Liver (tissue), 9 donors: ENCODE measurements around the gene WNT2. TPM values are rescaled to one million over a fixed set of nuclear protein-coding genes. Genes with fewer than 3 reads are reported as not detected.

Source experiments
- DNase-seq: peaks from one replicate; pipeline ENCODE4 v3.0.0-alpha.2; 2017; ENCODE audit warnings: low spot score
- H3K27ac ChIP-seq, 2 donors: one replicate each; pipeline ENCODE4 v1.7.0; 2013; ENCODE audit warnings: inconsistent platforms in 2 of 2, low read length in 2 of 2, control low read depth in 1 of 2, low read depth in 1 of 2, mild to moderate bottlenecking in 1 of 2
- H3K27me3 ChIP-seq, 4 donors: one replicate each; pipeline versions ENCODE4 v1.6.1 to v1.7.0; 2013; ENCODE audit warnings: low read length in 3 of 4, inconsistent platforms in 1 of 4, mild to moderate bottlenecking in 1 of 4, moderate library complexity in 1 of 4; ENCODE audit not compliant: control insufficient read depth in 4 of 4, insufficient read depth in 4 of 4
- H3K36me3 ChIP-seq, 4 donors: one replicate each; pipeline versions ENCODE4 v1.6.1 to v1.7.0; 2013; ENCODE audit warnings: low read length in 3 of 4, mild to moderate bottlenecking in 3 of 4, low read depth in 1 of 4, moderate library complexity in 1 of 4; ENCODE audit not compliant: control insufficient read depth in 4 of 4, insufficient read depth in 3 of 4
- H3K4me1 ChIP-seq, 4 donors: one replicate each; pipeline versions ENCODE4 v1.6.1 to v1.7.0; 2013; ENCODE audit warnings: low read length in 3 of 4, mild to moderate bottlenecking in 3 of 4, moderate library complexity in 1 of 4; ENCODE audit not compliant: control insufficient read depth in 4 of 4, insufficient read depth in 4 of 4
- H3K4me3 ChIP-seq, 3 donors: one replicate each; pipeline versions ENCODE4 v1.6.1 to v1.7.0; 2013; ENCODE audit warnings: low read length in 3 of 3, control low read depth in 1 of 3, low read depth in 1 of 3, mild to moderate bottlenecking in 1 of 3
- H3K9ac ChIP-seq, 2 donors: one replicate each; pipeline ENCODE4 v1.7.0; 2013; ENCODE audit warnings: low read length in 2 of 2, mild to moderate bottlenecking in 2 of 2, moderate library complexity in 2 of 2, control low read depth in 1 of 2, low read depth in 1 of 2
- H3K9me3 ChIP-seq, 4 donors: one replicate each; pipeline versions ENCODE4 v1.6.1 to v1.7.0; 2013; ENCODE audit warnings: low read length in 3 of 4; ENCODE audit not compliant: control insufficient read depth in 4 of 4
- EGR1 ChIP-seq, 2 donors: IDR thresholded peaks; 2 replicates each; pipeline ENCODE4 v1.6.1; 2016 to 2018; ENCODE audit warnings: antibody characterized with exemption in 2 of 2, low read depth in 2 of 2
- FOXA1 ChIP-seq: IDR thresholded peaks from 2 replicates; pipeline ENCODE4 v1.6.1; 2016; ENCODE audit warnings: antibody characterized with exemption
- FOXA2 ChIP-seq: IDR thresholded peaks from 2 replicates; pipeline ENCODE4 v1.6.1; 2016; ENCODE audit warnings: antibody characterized with exemption
- GABPA ChIP-seq, 2 donors: IDR thresholded peaks in 1 of 2; conservative IDR thresholded peaks in 1 of 2; 2 replicates each; pipeline ENCODE4 v1.6.1; 2016; ENCODE audit warnings: antibody characterized with exemption in 2 of 2, mild to moderate bottlenecking in 1 of 2, moderate library complexity in 1 of 2
- HNF4A ChIP-seq, 2 donors: conservative IDR thresholded peaks; 2 replicates each; pipeline ENCODE4 v1.6.1; 2016; ENCODE audit warnings: antibody characterized with exemption in 2 of 2, mild to moderate bottlenecking in 2 of 2
- JUND ChIP-seq, 2 donors: IDR thresholded peaks; 2 replicates each; pipeline ENCODE4 v1.6.1; 2016; ENCODE audit warnings: antibody characterized with exemption in 2 of 2
- RAD21 ChIP-seq, 2 donors: IDR thresholded peaks; 2 replicates each; pipeline ENCODE4 v1.6.1; 2016; ENCODE audit warnings: antibody characterized with exemption in 2 of 2, mild to moderate bottlenecking in 2 of 2
- RXRA ChIP-seq, 2 donors: IDR thresholded peaks; 2 replicates each; pipeline ENCODE4 v1.6.1; 2017 to 2018; ENCODE audit warnings: antibody characterized with exemption in 2 of 2, mild to moderate bottlenecking in 1 of 2
- SP1 ChIP-seq: IDR thresholded peaks from 2 replicates; pipeline ENCODE4 v1.6.1; 2018; ENCODE audit warnings: antibody characterized with exemption, mild to moderate bottlenecking
- TAF1 ChIP-seq: conservative IDR thresholded peaks from 2 replicates; pipeline ENCODE4 v1.6.1; 2016; ENCODE audit warnings: antibody characterized with exemption, mild to moderate bottlenecking
- YY1 ChIP-seq: IDR thresholded peaks from 2 replicates; pipeline ENCODE4 v1.6.1; 2016; ENCODE audit warnings: antibody characterized with exemption, mild to moderate bottlenecking
- WGBS: extraction: QIAGEN DNeasy Blood & Tissue Kit; methylation state at CpG from one replicate; pipeline ENCODE4 v1.1.7; 2013; 5-methylcytosine and 5-hydroxymethylcytosine counted together
- polyA plus RNA-seq, 2 donors: library from polyadenylated mRNA; stranded (reverse) in 1 of 2; unstranded in 1 of 2; fragments of 200-250 nt in 1 of 2; fragments of >200 nt in 1 of 2; fragmentation: Nextera tagmentation in 1 of 2; extraction: Ambion mirVana in 1 of 2; gene quantifications; one replicate each; pipeline versions ENCODE4 v1.2.1 to v1.2.3, GENCODE V29; 2013 to 2015
- total RNA-seq, 2 donors: library from RNA; depleted of rRNA; stranded (reverse); fragments of >200 nt; gene quantifications; one replicate each; pipeline ENCODE4 v1.2.3, GENCODE V29; 2014
- TF ChIP-seq, protein P1 (sequence below): IDR thresholded peaks from 2 replicates; pipeline ENCODE4 v1.6.1; 2016; ENCODE audit warnings: antibody characterized with exemption
- TF ChIP-seq, protein P2 (sequence below): IDR thresholded peaks from 2 replicates; pipeline ENCODE4 v1.6.1; 2016; ENCODE audit warnings: antibody characterized with exemption
- TF ChIP-seq, protein P3 (sequence below): fragments of 150-350 bp; IDR thresholded peaks from 2 replicates; pipeline ENCODE4 v1.5.1; 2017; ENCODE audit warnings: improper control_type of control experiment, low read depth, low read length; ENCODE audit not compliant: missing input control
- TF ChIP-seq, protein P4 (sequence below): IDR thresholded peaks from 2 replicates; pipeline ENCODE4 v1.6.1; 2016; ENCODE audit warnings: antibody characterized with exemption, mild to moderate bottlenecking
- TF ChIP-seq, protein P5 (sequence below): IDR thresholded peaks from 2 replicates; pipeline ENCODE4 v1.6.1; 2016; ENCODE audit warnings: antibody characterized with exemption
- donor health status: healthy.
- donor health status: healthy.
- donor health status: healthy.
- donor health status: healthy.
- donor health status: healthy.

WNT2 gene
- total and polyA plus RNA-seq, 4 donors = 1.1 to 2.0 (median 1.6) TPM

DNA sequence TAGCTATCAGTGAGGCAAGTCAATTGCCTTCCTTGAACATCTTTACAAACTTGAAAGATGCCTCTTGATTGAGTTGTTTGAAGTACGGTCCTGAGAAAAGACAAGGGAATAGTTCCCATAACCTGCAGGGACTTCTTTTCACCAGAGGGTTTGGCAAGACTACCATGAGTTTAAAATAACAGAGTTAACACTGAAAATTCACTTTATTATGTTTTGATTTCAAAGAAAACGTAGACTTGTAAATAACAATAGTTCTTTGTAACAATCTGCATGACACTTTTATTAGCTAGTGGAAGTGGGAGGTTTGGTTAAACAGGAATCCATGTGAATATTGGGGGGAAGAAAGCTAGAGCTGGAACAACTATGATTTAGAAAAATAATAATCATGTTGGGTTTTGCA, 49.5 kb downstream of the WNT2 start:
- H3K4me1 ChIP-seq = no peaks in the 10 kb centered on the region
- peaks cover 0 to 2% (median 0%) of the 10 kb centered on the region in 4 donors for H3K27me3 ChIP-seq
- H3K9me3 ChIP-seq = no peaks in the 10 kb centered on the region
- 68% methylated on average over 2 of the region's 2 CpGs for WGBS
- no peaks in the 10 kb centered on the region for H3K36me3 ChIP-seq
- TF ChIP-seq EGR1 (IDR thresholded peaks at IDR 0.05; ENCODE audit: low read depth in 2 of 2) (no peak), GABPA (IDR thresholded peaks at IDR 0.05 in 1 of 2, conservative IDR thresholded peaks at IDR 0.05 in 1 of 2) (no peak), RAD21 (IDR thresholded peaks at IDR 0.05) (no peak), YY1 (no peak), FOXA1 (no peak), RXRA (IDR thresholded peaks at IDR 0.05) (no peak), SP1 (no peak), JUND (IDR thresholded peaks at IDR 0.05) (no peak), HNF4A (conservative IDR thresholded peaks at IDR 0.05) (no peak), FOXA2 (no peak), TAF1 (no peak)
- TF ChIP-seq, protein P1, sequence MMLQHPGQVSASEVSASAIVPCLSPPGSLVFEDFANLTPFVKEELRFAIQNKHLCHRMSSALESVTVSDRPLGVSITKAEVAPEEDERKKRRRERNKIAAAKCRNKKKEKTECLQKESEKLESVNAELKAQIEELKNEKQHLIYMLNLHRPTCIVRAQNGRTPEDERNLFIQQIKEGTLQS = no peak
- TF ChIP-seq, protein P2, sequence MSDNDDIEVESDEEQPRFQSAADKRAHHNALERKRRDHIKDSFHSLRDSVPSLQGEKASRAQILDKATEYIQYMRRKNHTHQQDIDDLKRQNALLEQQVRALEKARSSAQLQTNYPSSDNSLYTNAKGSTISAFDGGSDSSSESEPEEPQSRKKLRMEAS = no peak
- TF ChIP-seq, protein P3, sequence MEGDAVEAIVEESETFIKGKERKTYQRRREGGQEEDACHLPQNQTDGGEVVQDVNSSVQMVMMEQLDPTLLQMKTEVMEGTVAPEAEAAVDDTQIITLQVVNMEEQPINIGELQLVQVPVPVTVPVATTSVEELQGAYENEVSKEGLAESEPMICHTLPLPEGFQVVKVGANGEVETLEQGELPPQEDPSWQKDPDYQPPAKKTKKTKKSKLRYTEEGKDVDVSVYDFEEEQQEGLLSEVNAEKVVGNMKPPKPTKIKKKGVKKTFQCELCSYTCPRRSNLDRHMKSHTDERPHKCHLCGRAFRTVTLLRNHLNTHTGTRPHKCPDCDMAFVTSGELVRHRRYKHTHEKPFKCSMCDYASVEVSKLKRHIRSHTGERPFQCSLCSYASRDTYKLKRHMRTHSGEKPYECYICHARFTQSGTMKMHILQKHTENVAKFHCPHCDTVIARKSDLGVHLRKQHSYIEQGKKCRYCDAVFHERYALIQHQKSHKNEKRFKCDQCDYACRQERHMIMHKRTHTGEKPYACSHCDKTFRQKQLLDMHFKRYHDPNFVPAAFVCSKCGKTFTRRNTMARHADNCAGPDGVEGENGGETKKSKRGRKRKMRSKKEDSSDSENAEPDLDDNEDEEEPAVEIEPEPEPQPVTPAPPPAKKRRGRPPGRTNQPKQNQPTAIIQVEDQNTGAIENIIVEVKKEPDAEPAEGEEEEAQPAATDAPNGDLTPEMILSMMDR = no peak
- TF ChIP-seq, protein P4, sequence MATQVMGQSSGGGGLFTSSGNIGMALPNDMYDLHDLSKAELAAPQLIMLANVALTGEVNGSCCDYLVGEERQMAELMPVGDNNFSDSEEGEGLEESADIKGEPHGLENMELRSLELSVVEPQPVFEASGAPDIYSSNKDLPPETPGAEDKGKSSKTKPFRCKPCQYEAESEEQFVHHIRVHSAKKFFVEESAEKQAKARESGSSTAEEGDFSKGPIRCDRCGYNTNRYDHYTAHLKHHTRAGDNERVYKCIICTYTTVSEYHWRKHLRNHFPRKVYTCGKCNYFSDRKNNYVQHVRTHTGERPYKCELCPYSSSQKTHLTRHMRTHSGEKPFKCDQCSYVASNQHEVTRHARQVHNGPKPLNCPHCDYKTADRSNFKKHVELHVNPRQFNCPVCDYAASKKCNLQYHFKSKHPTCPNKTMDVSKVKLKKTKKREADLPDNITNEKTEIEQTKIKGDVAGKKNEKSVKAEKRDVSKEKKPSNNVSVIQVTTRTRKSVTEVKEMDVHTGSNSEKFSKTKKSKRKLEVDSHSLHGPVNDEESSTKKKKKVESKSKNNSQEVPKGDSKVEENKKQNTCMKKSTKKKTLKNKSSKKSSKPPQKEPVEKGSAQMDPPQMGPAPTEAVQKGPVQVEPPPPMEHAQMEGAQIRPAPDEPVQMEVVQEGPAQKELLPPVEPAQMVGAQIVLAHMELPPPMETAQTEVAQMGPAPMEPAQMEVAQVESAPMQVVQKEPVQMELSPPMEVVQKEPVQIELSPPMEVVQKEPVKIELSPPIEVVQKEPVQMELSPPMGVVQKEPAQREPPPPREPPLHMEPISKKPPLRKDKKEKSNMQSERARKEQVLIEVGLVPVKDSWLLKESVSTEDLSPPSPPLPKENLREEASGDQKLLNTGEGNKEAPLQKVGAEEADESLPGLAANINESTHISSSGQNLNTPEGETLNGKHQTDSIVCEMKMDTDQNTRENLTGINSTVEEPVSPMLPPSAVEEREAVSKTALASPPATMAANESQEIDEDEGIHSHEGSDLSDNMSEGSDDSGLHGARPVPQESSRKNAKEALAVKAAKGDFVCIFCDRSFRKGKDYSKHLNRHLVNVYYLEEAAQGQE = no peak
- TF ChIP-seq, protein P5, sequence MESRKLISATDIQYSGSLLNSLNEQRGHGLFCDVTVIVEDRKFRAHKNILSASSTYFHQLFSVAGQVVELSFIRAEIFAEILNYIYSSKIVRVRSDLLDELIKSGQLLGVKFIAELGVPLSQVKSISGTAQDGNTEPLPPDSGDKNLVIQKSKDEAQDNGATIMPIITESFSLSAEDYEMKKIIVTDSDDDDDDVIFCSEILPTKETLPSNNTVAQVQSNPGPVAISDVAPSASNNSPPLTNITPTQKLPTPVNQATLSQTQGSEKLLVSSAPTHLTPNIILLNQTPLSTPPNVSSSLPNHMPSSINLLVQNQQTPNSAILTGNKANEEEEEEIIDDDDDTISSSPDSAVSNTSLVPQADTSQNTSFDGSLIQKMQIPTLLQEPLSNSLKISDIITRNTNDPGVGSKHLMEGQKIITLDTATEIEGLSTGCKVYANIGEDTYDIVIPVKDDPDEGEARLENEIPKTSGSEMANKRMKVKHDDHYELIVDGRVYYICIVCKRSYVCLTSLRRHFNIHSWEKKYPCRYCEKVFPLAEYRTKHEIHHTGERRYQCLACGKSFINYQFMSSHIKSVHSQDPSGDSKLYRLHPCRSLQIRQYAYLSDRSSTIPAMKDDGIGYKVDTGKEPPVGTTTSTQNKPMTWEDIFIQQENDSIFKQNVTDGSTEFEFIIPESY = no peak
- no peak overlapping the region for H3K4me3 ChIP-seq
- H3K27ac ChIP-seq = no peak overlapping the region
- H3K9ac ChIP-seq = no peak overlapping the region
- DNase-seq = no peak
